H1 (cell line): ENCODE measurements around the gene KCNJ13. TPM values are rescaled to one million over a fixed set of nuclear protein-coding genes. Genes with fewer than 3 reads are reported as not detected.

Source experiments
- BACH1 ChIP-seq: IDR thresholded peaks from 2 replicates; pipeline ENCODE4 v1.6.1; 2012; ENCODE audit warnings: low read length, improper control_type of control experiment
- BCL11A ChIP-seq, 2 experiments: IDR thresholded peaks; one replicate each; pipeline ENCODE4 v1.6.1; 2011; ENCODE audit warnings: low read depth in 2 of 2, low read length in 2 of 2, mild to moderate bottlenecking in 2 of 2
- KDM4A ChIP-seq: IDR thresholded peaks from one replicate; pipeline ENCODE4 v1.7.1; 2012; ENCODE audit warnings: low read depth, mild to moderate bottlenecking, moderate library complexity, low read length, inconsistent platforms; ENCODE audit not compliant: severe bottlenecking
- RBBP5 ChIP-seq: IDR thresholded peaks from 2 replicates; pipeline ENCODE4 v1.7.1; 2012; ENCODE audit warnings: low read depth, mild to moderate bottlenecking, inconsistent platforms, low read length, moderate library complexity, borderline replicate concordance
- TCF12 ChIP-seq: IDR thresholded peaks from 2 replicates; pipeline ENCODE4 v1.6.1; 2011; ENCODE audit warnings: low read depth, mild to moderate bottlenecking, low read length
- TEAD4 ChIP-seq: IDR thresholded peaks from 2 replicates; pipeline ENCODE4 v1.6.1; 2012; ENCODE audit warnings: low read depth, low read length, inconsistent platforms, mixed read lengths
- polyA plus RNA-seq, 7 experiments: library from polyadenylated mRNA; depleted of rRNA in 3 of 7; stranded (reverse) in 5 of 7; unstranded in 2 of 7; fragments of >200 nt in 5 of 7; fragments of 200-250 nt in 2 of 7; gene quantifications; 1 replicate in 5 of 7; 2 replicates in 1 of 7; 4 replicates in 1 of 7; pipeline versions ENCODE4 v1.2.1 to v1.2.3, GENCODE V29; 2011 to 2013; ENCODE audit warnings: missing spikeins in 2 of 7, mixed read lengths in 2 of 7
- total RNA-seq: library from RNA; stranded (reverse); fragmentation: NEBNext Ultra II Directional; extraction: Animal tissue kit (Norgen Biotek cat#: 25700); gene quantifications from 2 replicates; pipeline ENCODE4 v1.2.1, GENCODE V29; 2021

KCNJ13 gene
- total and polyA plus RNA-seq, 2 of the 8 experiments (the other 6 are each of a cell fraction or from before 2014, with no cell fraction given), result not detected

DNA sequence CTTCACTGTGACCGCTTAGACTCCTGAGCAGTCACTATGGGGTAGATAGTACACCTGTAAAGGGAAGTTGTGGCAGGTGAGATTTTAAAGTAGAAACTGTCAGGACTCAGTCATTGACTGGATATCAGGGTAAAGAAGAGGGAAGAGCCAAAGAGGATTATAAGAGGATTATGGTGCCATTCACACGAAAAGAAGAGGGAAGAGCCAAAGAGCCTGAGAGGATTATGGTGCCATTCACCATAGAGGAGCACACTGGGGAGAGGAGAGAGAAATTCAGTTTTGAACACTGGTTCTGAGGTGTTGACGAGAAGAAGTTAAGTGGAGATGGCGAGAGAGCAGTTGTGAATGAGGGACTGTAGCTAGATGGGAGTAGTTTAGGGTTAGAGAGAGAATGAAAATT lies 16.9 kb upstream of the KCNJ13 start (continued):
- TF ChIP-seq KDM4A, result no peak
- TF ChIP-seq BACH1, result no peak
- no peak for TF ChIP-seq RBBP5
- TF ChIP-seq BCL11A (IDR thresholded peaks at IDR 0.05; ENCODE audit: low read depth in 2 of 2, low read length in 2 of 2), result no peak
- TF ChIP-seq TEAD4, result no peak
- TF ChIP-seq TCF12, result no peak
